ENCODE data around the gene ZFYVE9.

DNA sequence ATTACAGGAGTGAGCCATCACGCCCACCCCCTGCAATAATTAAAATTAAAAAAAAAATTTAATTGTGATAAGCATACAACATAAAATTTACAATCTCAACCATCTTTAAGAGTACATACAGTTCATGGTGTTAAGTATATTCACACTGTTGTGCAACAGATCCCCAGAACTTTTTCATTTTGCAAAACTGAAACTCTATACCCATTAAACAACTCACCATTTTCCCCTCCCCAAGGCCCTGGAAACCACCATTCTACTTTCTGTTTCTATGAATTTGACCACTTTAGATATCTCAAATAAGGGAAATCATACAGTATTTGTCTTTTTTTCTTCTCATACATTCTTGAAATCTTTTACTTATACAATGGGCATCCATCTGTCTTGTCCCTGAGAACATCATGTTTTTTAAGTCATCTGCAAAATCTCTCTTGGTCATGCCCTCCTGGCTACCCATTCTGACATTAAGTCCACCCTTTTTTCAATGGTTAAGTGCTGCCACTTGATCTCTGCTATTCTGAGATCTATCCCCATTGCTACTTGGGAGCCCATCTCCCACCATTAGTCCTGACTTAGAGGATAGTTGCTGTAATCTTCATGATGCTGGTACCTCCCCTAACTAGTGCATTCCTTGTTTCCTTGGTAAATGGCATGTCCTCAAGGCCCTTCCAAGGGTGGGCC is 39.4 kb upstream of the ZFYVE9 start:
- TF ChIP-seq, protein P1, sequence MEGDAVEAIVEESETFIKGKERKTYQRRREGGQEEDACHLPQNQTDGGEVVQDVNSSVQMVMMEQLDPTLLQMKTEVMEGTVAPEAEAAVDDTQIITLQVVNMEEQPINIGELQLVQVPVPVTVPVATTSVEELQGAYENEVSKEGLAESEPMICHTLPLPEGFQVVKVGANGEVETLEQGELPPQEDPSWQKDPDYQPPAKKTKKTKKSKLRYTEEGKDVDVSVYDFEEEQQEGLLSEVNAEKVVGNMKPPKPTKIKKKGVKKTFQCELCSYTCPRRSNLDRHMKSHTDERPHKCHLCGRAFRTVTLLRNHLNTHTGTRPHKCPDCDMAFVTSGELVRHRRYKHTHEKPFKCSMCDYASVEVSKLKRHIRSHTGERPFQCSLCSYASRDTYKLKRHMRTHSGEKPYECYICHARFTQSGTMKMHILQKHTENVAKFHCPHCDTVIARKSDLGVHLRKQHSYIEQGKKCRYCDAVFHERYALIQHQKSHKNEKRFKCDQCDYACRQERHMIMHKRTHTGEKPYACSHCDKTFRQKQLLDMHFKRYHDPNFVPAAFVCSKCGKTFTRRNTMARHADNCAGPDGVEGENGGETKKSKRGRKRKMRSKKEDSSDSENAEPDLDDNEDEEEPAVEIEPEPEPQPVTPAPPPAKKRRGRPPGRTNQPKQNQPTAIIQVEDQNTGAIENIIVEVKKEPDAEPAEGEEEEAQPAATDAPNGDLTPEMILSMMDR (conservative IDR thresholded peaks at IDR 0.05; ENCODE audit: low read depth in 2 of 2) = no peak
- TF ChIP-seq EZH2 (IDR thresholded peaks at IDR 0.05; ENCODE audit: low read depth, unreplicated experiment) = no peak
- TF ChIP-seq CREB1 (CRISPR knock-in tag; IDR thresholded peaks at IDR 0.05; ENCODE audit: low read depth) = no peak
- no peak for TF ChIP-seq ZNF114 (CRISPR knock-in tag; IDR thresholded peaks at IDR 0.05)
- no peak for TF ChIP-seq EZH2phosphoT487 (IDR thresholded peaks at IDR 0.05; ENCODE audit: unreplicated experiment)
- no peak for TF ChIP-seq POLR2AphosphoS5 (IDR thresholded peaks at IDR 0.05; ENCODE audit: low read depth)
- no peak for TF ChIP-seq JUNB (IDR thresholded peaks at IDR 0.05; ENCODE audit: unreplicated experiment)

Measured in GM23338 (cell line).